Neuronal stem cell (in vitro differentiated cells): ENCODE results near the gene CAPZB.
A peak's percentile ranks its signal among the peaks of the same experiment; 100 is the strongest.

Source experiments
- DNase-seq: peaks from one replicate; pipeline ENCODE4 v3.0.0-alpha.2; 2013; ENCODE audit warnings: low spot score
- H2AFZ ChIP-seq: one replicate; pipeline ENCODE4 v1.6.1; 2013; ENCODE audit warnings: mild to moderate bottlenecking, low read length, inconsistent platforms
- H2AK5ac ChIP-seq: 2 replicates; pipeline ENCODE4 v1.6.1; 2013; ENCODE audit warnings: low read depth, mild to moderate bottlenecking, inconsistent platforms, low read length, moderate library complexity, mixed read lengths
- H2BK120ac ChIP-seq: 2 replicates; pipeline ENCODE4 v1.6.1; 2013; ENCODE audit warnings: low read depth, mild to moderate bottlenecking, inconsistent platforms, low read length, moderate library complexity, mixed read lengths
- H2BK12ac ChIP-seq: one replicate; pipeline ENCODE4 v1.6.1; 2013; ENCODE audit warnings: low read length, inconsistent platforms
- H2BK15ac ChIP-seq: 2 replicates; pipeline ENCODE4 v1.6.1; 2013; ENCODE audit warnings: mild to moderate bottlenecking, low read length, inconsistent platforms, mixed read lengths
- H2BK5ac ChIP-seq: one replicate; pipeline ENCODE4 v1.6.1; 2013; ENCODE audit warnings: inconsistent platforms, mild to moderate bottlenecking, low read length, moderate library complexity
- H3K14ac ChIP-seq: one replicate; pipeline ENCODE4 v1.6.1; 2013; ENCODE audit warnings: low read length, inconsistent platforms
- H3K18ac ChIP-seq: 2 replicates; pipeline ENCODE4 v1.6.1; 2013; ENCODE audit warnings: low read length, inconsistent platforms
- H3K23ac ChIP-seq: 2 replicates; pipeline ENCODE4 v1.6.1; 2013; ENCODE audit warnings: low read depth, mild to moderate bottlenecking, mixed read lengths, low read length, inconsistent platforms; ENCODE audit not compliant: poor library complexity
- H3K27ac ChIP-seq: replicated peaks from 3 replicates; pipeline ENCODE4 v1.5.1; 2013; ENCODE audit warnings: low read length, inconsistent platforms
- H3K27me3 ChIP-seq, 3 experiments: 2 replicates each; pipeline ENCODE4 v1.6.1; 2013; ENCODE audit warnings: low read length in 3 of 3, mild to moderate bottlenecking in 2 of 3, inconsistent platforms in 1 of 3, low read depth in 1 of 3, mixed read lengths in 1 of 3, moderate library complexity in 1 of 3; ENCODE audit not compliant: control insufficient read depth in 3 of 3, insufficient read depth in 3 of 3
- H3K36me3 ChIP-seq, 2 donors: replicated peaks in 1 of 2; 2 replicates each; pipeline ENCODE4 v1.6.1; 2013; ENCODE audit warnings: low read length in 2 of 2; ENCODE audit not compliant: control insufficient read depth in 2 of 2, insufficient read depth in 2 of 2
- H3K4ac ChIP-seq: 2 replicates; pipeline ENCODE4 v1.6.1; 2013; ENCODE audit warnings: inconsistent platforms, mild to moderate bottlenecking, low read length, moderate library complexity
- H3K4me1 ChIP-seq, 2 donors: 1 replicate in 1 of 2; 2 replicates in 1 of 2; pipeline ENCODE4 v1.6.1; 2013; ENCODE audit warnings: low read length in 2 of 2, low read depth in 1 of 2; ENCODE audit not compliant: control insufficient read depth in 2 of 2, insufficient read depth in 1 of 2
- H3K4me2 ChIP-seq: one replicate; pipeline ENCODE4 v1.6.1; 2013; ENCODE audit warnings: mild to moderate bottlenecking, low read length, inconsistent platforms; ENCODE audit not compliant: insufficient read depth, poor library complexity, severe bottlenecking
- H3K4me3 ChIP-seq, 2 donors: 2 replicates each; pipeline ENCODE4 v1.5.1; 2013; ENCODE audit warnings: low read length in 2 of 2, mild to moderate bottlenecking in 2 of 2, inconsistent platforms in 1 of 2, moderate library complexity in 1 of 2
- H3K79me1 ChIP-seq: one replicate; pipeline ENCODE4 v1.6.1; 2013; ENCODE audit warnings: low read depth, mild to moderate bottlenecking, inconsistent platforms, low read length, moderate library complexity
- H3K9ac ChIP-seq: one replicate; pipeline ENCODE4 v1.6.1; 2013; ENCODE audit warnings: mild to moderate bottlenecking, low read depth, low read length, inconsistent platforms; ENCODE audit not compliant: poor library complexity
- H3K9me3 ChIP-seq, 2 donors: replicated peaks in 1 of 2; 2 replicates each; pipeline versions ENCODE3 to v1.6.1; 2013; ENCODE audit warnings: low read length in 2 of 2, mild to moderate bottlenecking in 2 of 2, inconsistent platforms in 1 of 2, low read depth in 1 of 2, mixed read lengths in 1 of 2, moderate library complexity in 1 of 2; ENCODE audit not compliant: control insufficient read depth in 2 of 2, insufficient read depth in 1 of 2
- H4K8ac ChIP-seq: one replicate; pipeline ENCODE4 v1.6.1; 2013; ENCODE audit warnings: low read depth, mild to moderate bottlenecking, inconsistent platforms, low read length, moderate library complexity
- H4K91ac ChIP-seq: one replicate; pipeline ENCODE4 v1.6.1; 2013; ENCODE audit warnings: low read length, low read depth, mild to moderate bottlenecking, inconsistent platforms; ENCODE audit not compliant: poor library complexity
- WGBS, 2 donors: extraction: QIAGEN DNeasy Blood & Tissue Kit; methylation state at CpG; one replicate each; pipeline ENCODE4 v1.1.7; 2013; ENCODE audit warnings: missing lambda C conversion rate in 2 of 2, mixed read lengths in 1 of 2; ENCODE audit not compliant: insufficient read length in 2 of 2, insufficient replicate concordance in 1 of 2; ENCODE audit errors: extremely low coverage in 2 of 2; 5-methylcytosine and 5-hydroxymethylcytosine counted together

Gene CAPZB

DNA sequence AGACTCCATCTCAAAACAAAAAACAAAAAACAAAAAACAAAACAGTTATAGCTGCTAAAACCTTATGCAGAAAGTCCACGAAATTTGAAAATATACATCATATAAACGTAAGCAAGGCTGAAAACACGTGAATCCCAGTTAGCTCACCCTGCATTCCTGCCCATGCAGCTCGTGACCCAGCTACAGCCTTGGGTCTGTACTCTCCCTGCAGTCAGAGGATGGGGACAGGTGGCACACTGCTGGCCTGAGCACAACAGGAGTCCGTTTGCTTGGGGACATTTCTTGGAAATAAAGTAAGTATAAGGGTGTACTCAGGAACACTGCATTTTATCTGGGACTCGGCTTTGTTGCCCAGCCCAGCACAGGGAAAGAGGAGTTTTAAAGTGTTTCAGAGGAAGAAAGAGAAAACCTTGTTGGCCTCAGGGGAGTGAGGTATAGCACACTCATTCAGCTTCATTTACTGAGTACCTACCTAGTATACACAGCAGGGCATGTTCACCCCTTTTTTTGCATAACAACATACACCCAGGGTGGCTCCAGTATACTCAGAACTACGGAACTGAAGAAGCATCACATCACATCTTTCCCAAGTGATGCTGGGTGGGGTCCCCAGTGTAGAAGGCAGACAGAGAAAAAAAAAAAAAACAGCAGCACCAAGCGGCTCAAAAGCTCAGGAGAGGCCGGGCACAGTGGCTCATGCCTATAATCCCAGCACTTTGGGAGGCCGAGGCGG lies 44.1 kb downstream of the CAPZB start:
- H3K4me1 ChIP-seq: peaks cover 10 to 17% of the 10 kb centered on the region in 2 donors
- H3K27me3 ChIP-seq: no peaks in the 10 kb centered on the region
- H2BK12ac ChIP-seq: no peak overlapping the region
- no peak overlapping the region for H2AK5ac ChIP-seq
- H2BK5ac ChIP-seq: no peak overlapping the region
- peak overlapping the region; percentile 60 for H3K18ac ChIP-seq
- no peak overlapping the region for H4K8ac ChIP-seq
- H3K9ac ChIP-seq: no peak overlapping the region
- no peak overlapping the region for H2BK15ac ChIP-seq
- H2AFZ ChIP-seq: no peak overlapping the region
- no peak overlapping the region for H4K91ac ChIP-seq
- H3K23ac ChIP-seq: no peak overlapping the region
- peaks cover 4% of the 10 kb centered on the region for H3K79me1 ChIP-seq
- DNase-seq: no peak
- no peak overlapping the region for H3K4me3 ChIP-seq
- no CpG with 5 or more reads among the region's 11 CpGs for WGBS, 2 donors
- no peak overlapping the region for H3K4ac ChIP-seq
- H3K4me2 ChIP-seq: no peak overlapping the region
- no peak overlapping the region for H3K27ac ChIP-seq
- H3K36me3 ChIP-seq: peaks cover 5 to 33% of the 10 kb centered on the region in 2 donors
- H3K9me3 ChIP-seq: no peaks in the 10 kb centered on the region
- no peak overlapping the region for H3K14ac ChIP-seq
- no peak overlapping the region for H2BK120ac ChIP-seq

DNA sequence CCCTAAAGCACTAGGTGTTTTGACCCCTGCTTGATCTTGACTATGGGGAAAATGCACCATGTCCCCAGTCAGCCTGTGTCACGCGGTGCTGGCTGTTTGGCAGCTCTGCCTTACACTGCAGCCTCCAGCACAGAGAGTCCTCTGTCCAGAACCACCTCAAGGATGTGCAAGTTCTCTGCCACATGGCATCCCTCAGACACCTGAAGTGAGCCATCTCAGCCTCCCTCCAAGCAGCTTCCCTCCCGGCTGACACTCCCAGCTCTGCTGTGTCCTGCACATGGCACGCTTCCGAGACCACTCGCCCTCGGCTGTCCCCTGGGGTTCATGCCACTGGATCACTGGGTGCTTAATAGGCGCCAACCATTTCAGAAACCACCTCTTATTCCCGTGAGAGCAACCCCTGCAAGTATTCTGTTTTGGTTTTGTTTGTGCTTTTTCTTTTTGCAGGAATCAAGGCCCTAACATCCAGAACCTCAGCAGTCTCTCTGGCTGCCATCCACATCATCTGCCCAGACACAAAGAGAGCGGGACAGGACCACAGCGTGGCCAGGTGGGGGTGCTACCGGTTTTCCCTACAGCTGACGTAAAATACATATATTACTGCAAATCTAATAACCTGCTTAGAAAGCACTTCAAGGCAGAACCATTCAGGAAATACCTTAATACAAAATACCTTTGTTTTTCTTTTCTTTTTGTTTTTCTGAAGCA lies 45.7 kb downstream of the CAPZB start:
- no peak overlapping the region for H4K91ac ChIP-seq
- H4K8ac ChIP-seq: peak overlapping the region; percentile 3

DNA sequence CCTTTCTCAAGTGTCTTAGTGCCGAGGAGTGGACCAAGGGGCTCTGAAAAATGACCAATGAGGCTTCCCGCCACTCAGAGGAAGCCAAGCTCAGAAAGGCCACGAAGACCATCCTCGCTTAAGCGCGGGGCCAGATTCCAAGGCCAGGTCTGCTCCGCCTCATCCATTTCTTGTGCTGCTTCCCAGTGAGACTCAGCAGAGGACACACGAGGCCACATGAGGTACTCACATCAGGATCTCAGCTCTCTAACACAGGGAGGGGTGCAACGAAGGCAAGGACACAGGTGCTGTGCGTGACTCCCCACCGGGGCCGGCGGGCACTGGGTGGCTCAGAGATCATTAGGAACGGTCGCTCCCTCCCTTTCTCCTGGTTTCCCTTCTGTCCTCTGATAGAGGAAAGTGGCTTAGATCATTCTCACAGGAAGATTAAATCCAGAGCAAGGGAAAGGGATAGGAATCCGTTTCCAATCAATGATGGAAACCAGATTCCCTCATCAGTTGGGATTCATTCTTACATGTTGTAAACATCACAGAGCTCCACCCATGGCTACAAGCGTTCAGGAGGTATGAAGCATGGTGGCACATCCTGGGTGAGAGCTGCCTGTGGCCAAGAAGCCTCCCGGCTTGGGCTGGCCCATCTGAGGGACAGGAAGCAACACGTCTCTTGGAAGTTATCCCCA lies 46.7 kb downstream of the CAPZB start:
- H2BK120ac ChIP-seq: no peak overlapping the region
- no peak overlapping the region for H3K14ac ChIP-seq
- no peak overlapping the region for H3K23ac ChIP-seq
- H3K4ac ChIP-seq: no peak overlapping the region
- H3K27me3 ChIP-seq: no peaks in the 10 kb centered on the region
- no peak overlapping the region for H2AK5ac ChIP-seq
- no peak overlapping the region for H2BK15ac ChIP-seq
- no peak overlapping the region for H2BK5ac ChIP-seq
- H4K8ac ChIP-seq: no peak overlapping the region
- H2AFZ ChIP-seq: no peak overlapping the region
- no peak overlapping the region for H3K27ac ChIP-seq
- peaks cover 2 to 11% of the 10 kb centered on the region in 2 donors for H3K4me1 ChIP-seq
- H3K9me3 ChIP-seq: no peaks in the 10 kb centered on the region
- peaks cover 7% of the 10 kb centered on the region for H3K79me1 ChIP-seq
- no peak overlapping the region for H3K4me2 ChIP-seq
- DNase-seq: no peak
- no peak overlapping the region for H3K18ac ChIP-seq
- H3K4me3 ChIP-seq: no peak overlapping the region
- peak overlapping the region; percentile 17 for H2BK12ac ChIP-seq
- no peak overlapping the region for H4K91ac ChIP-seq
- WGBS, 2 donors: no CpG with 5 or more reads among the region's 19 CpGs
- peaks cover 7 to 40% of the 10 kb centered on the region in 2 donors for H3K36me3 ChIP-seq
- no peak overlapping the region for H3K9ac ChIP-seq

More for the DNA sequence above, 45.7 kb downstream of the CAPZB start:
- peaks cover 7% of the 10 kb centered on the region for H3K79me1 ChIP-seq
- no peak overlapping the region for H2AFZ ChIP-seq
- no CpG with 5 or more reads among the region's 13 CpGs for WGBS, 2 donors
- no peak overlapping the region for H3K27ac ChIP-seq
- H3K4me1 ChIP-seq: peaks cover 2 to 11% of the 10 kb centered on the region in 2 donors
- peak overlapping the region; percentile 81 for H3K18ac ChIP-seq
- H3K9me3 ChIP-seq: no peaks in the 10 kb centered on the region
- H3K27me3 ChIP-seq: no peaks in the 10 kb centered on the region
- DNase-seq: no peak
- H3K23ac ChIP-seq: peak overlapping the region; percentile 48
- peaks cover 7 to 40% of the 10 kb centered on the region in 2 donors for H3K36me3 ChIP-seq
- peak overlapping the region; percentile 22 for H2AK5ac ChIP-seq
- H2BK120ac ChIP-seq: peak overlapping the region; percentile 64
- no peak overlapping the region for H3K4me2 ChIP-seq
- no peak overlapping the region for H3K4ac ChIP-seq
- H2BK15ac ChIP-seq: no peak overlapping the region
- H3K14ac ChIP-seq: no peak overlapping the region
- H2BK5ac ChIP-seq: no peak overlapping the region
- no peak overlapping the region for H3K9ac ChIP-seq
- H2BK12ac ChIP-seq: no peak overlapping the region
- no peak overlapping the region for H3K4me3 ChIP-seq

DNA sequence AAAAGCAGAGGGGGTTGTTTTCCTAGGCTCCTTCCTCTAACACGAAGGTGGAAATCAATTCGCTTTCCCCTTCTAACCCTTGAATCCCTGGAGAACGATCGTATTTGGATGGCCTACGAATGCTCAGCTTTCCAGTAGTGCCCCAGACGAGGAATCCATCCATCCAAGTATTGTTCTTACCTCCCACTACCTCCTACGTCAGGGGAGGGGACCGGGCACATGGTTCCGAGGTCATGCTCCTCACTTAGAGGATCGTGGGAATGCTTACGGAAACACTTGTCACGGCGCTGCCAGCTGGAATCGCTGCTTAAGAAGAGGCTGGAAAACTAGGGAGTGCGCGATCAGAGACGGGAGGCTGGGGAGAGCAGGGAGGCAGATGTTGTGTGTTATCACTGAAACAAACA lies 47.4 kb downstream of the CAPZB start:
- no peaks in the 10 kb centered on the region for H3K9me3 ChIP-seq
- H3K14ac ChIP-seq: no peak overlapping the region
- no peak overlapping the region for H2AK5ac ChIP-seq
- no peaks in the 10 kb centered on the region for H3K27me3 ChIP-seq
- H3K23ac ChIP-seq: no peak overlapping the region
- no peak overlapping the region for H2BK5ac ChIP-seq
- no peak overlapping the region for H3K18ac ChIP-seq
- no CpG with 5 or more reads among the region's 17 CpGs for WGBS, 2 donors
- H3K27ac ChIP-seq: no peak overlapping the region
- no peak overlapping the region for H4K8ac ChIP-seq
- H3K4me2 ChIP-seq: no peak overlapping the region
- H3K4ac ChIP-seq: no peak overlapping the region
- no peak overlapping the region for H2BK15ac ChIP-seq
- H4K91ac ChIP-seq: no peak overlapping the region
- no peak overlapping the region for H2BK12ac ChIP-seq
- H3K79me1 ChIP-seq: peaks cover 7% of the 10 kb centered on the region
- H3K4me3 ChIP-seq: no peak overlapping the region
- DNase-seq: no peak
- H3K4me1 ChIP-seq: peaks cover 2 to 12% of the 10 kb centered on the region in 2 donors
- H2BK120ac ChIP-seq: no peak overlapping the region
- peaks cover 7 to 44% of the 10 kb centered on the region in 2 donors for H3K36me3 ChIP-seq
- H2AFZ ChIP-seq: no peak overlapping the region
- H3K9ac ChIP-seq: no peak overlapping the region
